WERI-Rb-1 (cell line): ENCODE measurements around the gene ADAD2.

Experiments used
- DNase-seq: peaks from one replicate; pipeline ENCODE4 v3.0.0-alpha.2; 2020
- H3K27ac ChIP-seq: fragments of 250-450 bp; sonication (Bioruptor Pico); 2 replicates; pipeline ENCODE4 v1.5.1; 2020; ENCODE audit warnings: mild to moderate bottlenecking, moderate library complexity
- H3K27me3 ChIP-seq: fragments of 250-450 bp; sonication (Bioruptor Pico); 2 replicates; pipeline ENCODE4 v1.5.1; 2021; ENCODE audit warnings: mild to moderate bottlenecking, low read depth, moderate library complexity; ENCODE audit not compliant: insufficient read depth, severe bottlenecking
- H3K36me3 ChIP-seq: fragments of 250-450 bp; sonication (Bioruptor Pico); 2 replicates; pipeline ENCODE4 v1.5.1; 2020; ENCODE audit warnings: mild to moderate bottlenecking, moderate library complexity
- H3K4me3 ChIP-seq: 2 replicates; pipeline ENCODE4 v1.5.1; 2011; ENCODE audit warnings: low read depth, mild to moderate bottlenecking, control low read depth, low read length
- H3K9me3 ChIP-seq: fragments of 250-450 bp; sonication (Bioruptor Pico); 2 replicates; pipeline ENCODE4 v1.5.1; 2021; ENCODE audit warnings: mild to moderate bottlenecking, moderate library complexity; ENCODE audit not compliant: severe bottlenecking
- TF ChIP-seq, protein P1 (sequence below): IDR thresholded peaks from 2 replicates; pipeline ENCODE4 v1.5.1; 2011; ENCODE audit warnings: low read depth, mild to moderate bottlenecking, control low read depth, inconsistent platforms, low read length

Gene ADAD2

DNA sequence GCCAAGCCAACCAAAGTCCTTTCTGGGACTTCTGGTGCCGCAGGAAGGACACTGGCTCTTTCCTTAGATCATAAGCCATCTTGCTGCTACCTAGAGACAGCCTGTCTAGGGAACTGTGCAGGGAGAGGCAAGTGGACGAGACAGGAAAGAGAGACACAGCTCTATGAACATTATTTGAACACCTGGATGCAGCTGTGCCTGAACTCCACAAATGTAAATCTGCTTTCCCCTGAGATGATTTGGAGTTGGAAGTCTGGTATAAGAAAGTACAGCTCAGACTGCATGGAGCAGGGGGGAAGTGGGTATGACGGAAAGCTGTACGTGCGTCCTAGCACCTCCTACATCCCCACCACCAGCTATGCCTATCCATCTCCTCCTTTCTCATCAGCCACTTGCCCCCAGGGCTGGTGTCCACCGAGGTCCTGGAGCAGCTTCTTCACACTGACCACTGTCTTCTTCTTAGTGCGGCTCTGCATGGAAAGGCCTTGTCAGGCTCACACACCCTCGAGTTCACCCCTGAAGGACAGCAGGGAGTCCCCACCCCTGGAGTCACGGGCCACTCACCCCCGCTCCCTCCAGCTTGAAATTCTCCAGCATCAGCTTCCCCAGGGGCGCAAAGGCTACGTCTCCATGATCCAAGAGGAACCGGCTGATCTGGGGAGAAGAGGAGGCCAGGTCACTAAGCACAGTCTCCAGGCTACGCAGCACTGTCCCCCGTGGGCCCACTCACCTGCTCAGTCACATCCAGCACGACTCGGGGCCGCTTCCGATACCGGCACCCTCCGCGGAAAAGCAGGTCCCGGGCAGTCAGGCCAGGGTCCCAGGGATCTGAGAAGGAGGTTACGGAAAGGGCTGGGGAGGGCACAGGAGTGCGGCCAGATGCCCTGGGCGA lies 8.0 kb upstream of the ADAD2 start:
- TF ChIP-seq, protein P1, sequence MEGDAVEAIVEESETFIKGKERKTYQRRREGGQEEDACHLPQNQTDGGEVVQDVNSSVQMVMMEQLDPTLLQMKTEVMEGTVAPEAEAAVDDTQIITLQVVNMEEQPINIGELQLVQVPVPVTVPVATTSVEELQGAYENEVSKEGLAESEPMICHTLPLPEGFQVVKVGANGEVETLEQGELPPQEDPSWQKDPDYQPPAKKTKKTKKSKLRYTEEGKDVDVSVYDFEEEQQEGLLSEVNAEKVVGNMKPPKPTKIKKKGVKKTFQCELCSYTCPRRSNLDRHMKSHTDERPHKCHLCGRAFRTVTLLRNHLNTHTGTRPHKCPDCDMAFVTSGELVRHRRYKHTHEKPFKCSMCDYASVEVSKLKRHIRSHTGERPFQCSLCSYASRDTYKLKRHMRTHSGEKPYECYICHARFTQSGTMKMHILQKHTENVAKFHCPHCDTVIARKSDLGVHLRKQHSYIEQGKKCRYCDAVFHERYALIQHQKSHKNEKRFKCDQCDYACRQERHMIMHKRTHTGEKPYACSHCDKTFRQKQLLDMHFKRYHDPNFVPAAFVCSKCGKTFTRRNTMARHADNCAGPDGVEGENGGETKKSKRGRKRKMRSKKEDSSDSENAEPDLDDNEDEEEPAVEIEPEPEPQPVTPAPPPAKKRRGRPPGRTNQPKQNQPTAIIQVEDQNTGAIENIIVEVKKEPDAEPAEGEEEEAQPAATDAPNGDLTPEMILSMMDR, result no peak

DNA sequence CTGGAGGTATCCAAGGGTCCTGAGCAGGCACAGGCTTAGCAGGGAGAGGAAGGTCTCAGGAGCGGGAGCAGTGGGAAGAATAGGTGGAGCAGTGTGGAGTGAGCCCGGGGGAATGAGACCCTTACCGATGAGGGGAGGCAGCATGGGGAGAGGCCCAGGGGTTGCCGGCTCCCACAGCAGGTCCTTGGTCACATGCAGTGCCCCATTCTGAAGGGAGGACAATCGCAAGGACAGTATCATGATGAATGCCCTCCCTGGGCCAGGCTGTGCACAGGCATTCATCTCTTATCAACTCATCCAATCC lies 7.4 kb upstream of the ADAD2 start:
- DNase-seq, result no peak
- Histone ChIP-seq H3K27me3 (no peaks in the 10 kb centered on the region), H3K27ac (no peak overlapping the region), H3K36me3 (peaks cover 3% of the 10 kb centered on the region; the same call in 1 of the 2 replicates), H3K9me3 (no peaks in the 10 kb centered on the region), H3K4me3 (no peak overlapping the region)
- TF ChIP-seq, protein P1, result no peak

More for the DNA sequence above, 8.0 kb upstream of the ADAD2 start:
- H3K27ac ChIP-seq, result no peak overlapping the region
- H3K27me3 ChIP-seq, result no peaks in the 10 kb centered on the region
- DNase-seq, result no peak
- no peak overlapping the region for H3K4me3 ChIP-seq
- H3K9me3 ChIP-seq, result no peaks in the 10 kb centered on the region
- peaks cover 3% of the 10 kb centered on the region; the same call in 1 of the 2 replicates for H3K36me3 ChIP-seq

DNA sequence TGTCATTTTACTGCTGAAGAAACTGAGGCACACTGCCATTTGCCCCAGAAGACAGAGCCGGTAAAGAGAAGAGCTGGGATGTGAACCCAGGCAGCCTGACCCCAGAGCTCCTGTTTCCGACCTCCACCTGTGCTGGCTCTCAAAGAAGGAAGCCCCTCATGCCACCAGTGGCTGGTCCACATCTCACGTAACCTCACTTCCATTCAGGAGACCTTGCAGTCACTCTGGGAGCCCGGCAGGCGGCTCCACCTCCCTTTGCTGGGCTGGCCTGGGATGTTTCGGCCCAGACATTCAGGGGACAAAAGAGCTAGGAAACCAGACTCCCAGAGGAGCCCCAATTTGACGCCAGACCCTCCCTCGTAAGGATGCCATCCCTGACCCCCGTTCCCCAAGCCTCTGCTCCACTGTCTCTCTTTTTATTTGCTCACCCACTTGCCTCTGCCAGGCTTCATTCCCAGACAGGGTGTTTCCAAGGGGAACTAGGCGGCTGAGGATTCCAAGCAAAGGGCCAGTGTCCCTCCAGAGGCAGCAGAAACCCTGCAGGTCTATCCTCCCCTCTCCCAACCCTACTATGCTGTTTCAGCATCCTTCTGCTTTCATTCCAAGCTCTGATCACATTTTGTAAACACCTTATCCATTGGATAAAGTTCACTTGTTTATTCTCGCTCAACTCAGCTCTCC lies 6.9 kb upstream of the ADAD2 start:
- Histone ChIP-seq H3K9me3 (no peaks in the 10 kb centered on the region), H3K27me3 (no peaks in the 10 kb centered on the region), H3K27ac (no peak overlapping the region), H3K4me3 (no peak overlapping the region), H3K36me3 (peaks cover 3% of the 10 kb centered on the region; the same call in 1 of the 2 replicates)
- peak; percentile 38 for DNase-seq
- TF ChIP-seq, protein P1, result peak; percentile 71

DNA sequence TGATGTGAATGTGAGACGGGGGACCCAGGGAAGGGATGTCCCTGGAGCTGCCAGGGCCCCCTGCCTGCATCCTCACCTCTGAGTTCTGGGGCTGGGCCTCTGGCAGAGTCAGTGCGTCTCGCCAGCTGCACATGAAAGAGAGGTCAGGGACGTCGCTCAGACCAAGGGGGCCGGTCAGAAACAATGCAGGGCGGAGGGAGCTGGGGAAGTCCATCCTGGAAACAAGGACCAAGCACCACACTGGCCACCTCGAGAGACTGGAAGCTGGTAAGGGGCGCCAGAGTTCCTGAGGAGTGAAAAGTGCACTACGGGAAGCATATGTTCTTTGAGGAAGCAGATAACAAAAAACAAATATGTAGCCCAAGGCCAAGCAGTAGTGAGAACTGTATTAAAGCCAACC lies 6.2 kb upstream of the ADAD2 start:
- Histone ChIP-seq H3K36me3 (peaks cover 3% of the 10 kb centered on the region; the same call in 1 of the 2 replicates), H3K4me3 (no peak overlapping the region)
- TF ChIP-seq, protein P1, result no peak

DNA sequence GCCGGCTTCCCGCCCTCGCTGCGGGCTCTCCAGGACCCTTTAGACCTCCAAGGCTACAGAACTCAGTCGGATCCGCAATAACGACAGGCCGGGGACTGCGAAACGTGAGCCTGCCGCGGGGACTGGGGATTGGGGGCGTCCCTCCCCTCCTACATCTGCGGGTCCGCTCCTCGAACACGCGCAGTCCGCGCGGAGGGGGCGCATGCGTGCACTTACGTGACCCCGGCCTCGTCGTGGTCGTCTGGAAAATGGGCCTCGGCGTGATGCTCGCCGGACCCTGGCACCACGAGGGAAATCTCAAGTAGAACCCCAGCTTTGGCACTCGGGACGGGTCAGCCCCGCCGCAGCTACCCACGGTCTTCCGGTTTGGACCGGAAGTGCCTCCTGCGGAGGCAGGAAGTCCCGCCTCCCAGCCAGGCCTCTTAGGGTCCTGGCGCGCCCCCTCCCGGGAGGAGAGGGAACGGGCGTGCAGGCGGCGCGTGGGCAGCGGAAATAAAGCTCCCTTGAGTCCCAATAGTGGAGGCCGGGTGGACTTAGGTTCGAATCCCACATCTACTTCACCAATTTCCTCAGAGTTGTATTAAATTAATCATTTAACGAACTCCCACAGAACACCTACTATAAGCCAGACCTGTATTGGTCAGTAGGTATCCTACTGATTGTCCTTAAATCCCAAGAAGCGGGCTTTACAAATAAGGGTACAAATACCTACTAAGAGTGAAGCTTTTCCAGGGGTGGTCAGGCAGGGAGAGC lies 4.1 kb upstream of the ADAD2 start, which contains the start of gene TAF1C:
Gene TAF1C, minus strand, starts transcription at position 373 of the 753 bp plus-strand sequence. CDS start 2,069 bp downstream, outside the sequence.
- peak within 1 kb of the TSS; percentile 67 for H3K4me3 ChIP-seq
- DNase-seq, result peak; percentile 68
- no peaks in the 10 kb centered on the region for H3K9me3 ChIP-seq
- H3K27me3 ChIP-seq, result no peaks in the 10 kb centered on the region
- H3K27ac ChIP-seq, result peak within 1 kb of the TSS; percentile 62
- TF ChIP-seq, protein P1, result peak; percentile 66
- peaks cover 3% of the 10 kb centered on the region; the same call in 1 of the 2 replicates for H3K36me3 ChIP-seq

More for the DNA sequence above, 6.2 kb upstream of the ADAD2 start:
- H3K9me3 ChIP-seq, result no peaks in the 10 kb centered on the region
- no peak for DNase-seq
- no peaks in the 10 kb centered on the region for H3K27me3 ChIP-seq
- no peak overlapping the region for H3K27ac ChIP-seq
